HG02943 (cell line): Measurements from ENCODE around the gene PRADC1.

Experiments
- ATAC-seq: cut with Tn5 transposase; IDR thresholded peaks from one replicate; pipeline ENCODE4 v1.9.1; 2021; ENCODE audit warnings: mild to moderate bottlenecking, low read depth, moderate library complexity; ENCODE audit not compliant: unreplicated experiment

The PRADC1 gene

DNA sequence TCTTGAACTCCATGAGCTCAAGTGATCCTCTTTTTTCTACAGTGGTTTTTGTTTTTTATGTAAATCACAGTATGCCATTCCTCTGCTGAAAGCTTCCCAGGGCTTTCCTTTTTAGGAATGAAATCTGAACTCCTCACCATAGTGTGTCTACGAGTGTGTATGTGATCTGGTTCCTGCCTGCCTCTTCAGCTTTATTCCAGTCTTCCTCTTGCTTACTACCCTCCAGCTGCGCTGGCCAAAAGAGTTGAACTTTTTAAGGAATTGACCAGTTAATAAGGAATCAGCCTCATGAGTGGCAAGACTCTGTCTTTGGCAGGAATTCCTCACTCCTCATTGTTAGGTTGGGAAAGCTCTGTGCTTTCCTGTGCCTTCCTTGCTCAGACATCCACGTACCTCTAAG is 5.1 kb upstream of the PRADC1 start:
- ATAC-seq, result no peak

- no peak for ATAC-seq
Observed at GRCh38 chr2:73237168-73237567, 4.1 kb upstream of the PRADC1 start.

GRCh38 chr2:73235315-73236028 is 2.4 kb upstream of the PRADC1 start:
- ATAC-seq, result no peak

DNA sequence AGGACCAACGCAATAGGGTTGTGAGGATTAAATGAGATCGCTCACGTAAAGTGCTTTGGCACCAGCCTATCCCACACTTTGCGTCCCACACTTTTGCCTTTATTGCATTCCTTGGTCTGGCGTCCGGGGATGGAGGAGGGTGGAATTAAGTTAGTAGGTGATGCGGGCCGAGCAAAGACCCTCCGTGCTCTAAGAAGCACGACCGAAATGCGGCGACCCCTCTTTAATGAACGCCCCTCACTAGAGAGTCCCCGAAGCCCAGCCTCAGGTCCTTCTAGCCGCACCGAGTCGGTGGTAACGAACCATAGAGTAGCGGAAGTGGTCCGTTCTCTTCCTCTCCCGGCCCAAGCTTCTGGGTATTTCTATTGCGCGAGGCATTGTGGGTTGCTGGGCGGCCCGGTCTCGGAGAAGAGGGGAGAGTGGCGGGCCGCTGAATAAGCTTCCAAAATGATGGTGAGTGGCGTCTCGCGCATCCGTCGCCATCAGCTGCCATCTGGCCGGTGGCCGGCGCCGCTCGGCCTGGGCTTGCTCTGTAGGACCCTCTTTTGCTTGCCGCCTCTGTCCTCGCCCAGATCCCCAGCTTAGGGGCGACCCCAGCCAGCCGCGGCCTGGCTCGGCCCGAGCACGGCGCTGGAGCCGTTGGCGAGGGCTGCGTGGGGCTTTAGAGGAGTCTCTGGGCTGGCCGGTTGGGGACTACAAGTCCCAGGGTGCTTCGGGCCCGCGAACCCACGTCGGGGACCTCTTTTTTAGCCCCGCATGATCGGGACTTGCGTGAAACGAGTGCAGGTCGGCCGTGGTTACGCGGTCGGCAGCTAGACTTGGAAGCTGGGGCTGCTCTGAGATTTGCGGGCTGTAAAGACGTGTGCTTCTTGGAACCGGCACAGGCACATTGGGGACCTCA is 1.1 kb upstream of the PRADC1 start, which contains the start of gene CCT7:
Gene CCT7 (plus strand): TSS at position 377 of the 901 bp plus-strand sequence. CDS start 71 bp downstream, at position 448.
- ATAC-seq, result peak; percentile 55

GRCh38 chr2:73232403-73233153 is 461 bp downstream of the PRADC1 start:
- peak; percentile 4 for ATAC-seq

- ATAC-seq, result no peak
Observed at GRCh38 chr2:73228631-73229030, 4.4 kb downstream of the PRADC1 start.

GRCh38 chr2:73227086-73227485 is 6.0 kb downstream of the PRADC1 start:
- ATAC-seq, result no peak

DNA sequence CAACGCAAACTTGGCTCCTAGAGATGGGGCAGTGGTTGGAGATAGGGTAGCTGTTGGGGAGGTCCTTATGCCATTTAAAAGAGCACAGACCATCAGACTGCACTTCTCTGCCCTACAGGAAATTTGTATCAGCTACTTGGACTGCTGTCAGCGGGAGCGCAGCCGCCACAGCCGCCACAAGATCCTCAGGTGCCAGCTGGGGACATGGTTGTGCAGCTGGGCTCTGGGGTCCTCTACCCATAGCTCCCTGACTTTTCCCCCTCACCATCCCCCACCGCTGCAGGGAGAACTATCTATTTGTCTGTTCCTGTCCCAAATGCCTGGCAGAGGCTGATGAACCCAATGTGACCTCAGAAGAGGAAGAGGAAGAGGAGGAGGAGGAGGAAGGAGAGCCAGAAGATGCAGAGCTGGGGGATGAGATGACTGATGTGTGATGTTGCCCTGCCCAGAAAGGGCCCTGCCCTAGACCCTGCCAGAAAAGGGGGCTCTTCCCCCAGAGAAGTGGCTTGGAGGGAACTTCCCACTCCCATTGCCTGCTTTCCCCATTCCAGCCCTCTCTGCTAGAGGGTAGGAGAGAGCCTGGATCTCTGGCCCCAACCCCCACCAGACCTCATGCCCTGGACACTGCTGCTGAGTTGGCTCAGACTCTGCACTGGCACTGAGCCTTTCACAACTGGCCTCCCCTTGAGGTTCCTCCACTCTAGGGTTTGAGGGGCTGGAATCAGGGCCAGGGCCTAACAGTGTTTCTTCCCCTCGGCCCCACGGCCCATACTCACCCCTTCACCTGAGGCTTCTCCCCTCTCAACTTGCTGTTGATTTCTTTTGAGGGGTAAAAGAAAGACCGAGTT is 7.3 kb downstream of the PRADC1 start:
- no peak for ATAC-seq

GRCh38 chr2:73223821-73224220 is 9.2 kb downstream of the PRADC1 start:
- no peak for ATAC-seq

DNA sequence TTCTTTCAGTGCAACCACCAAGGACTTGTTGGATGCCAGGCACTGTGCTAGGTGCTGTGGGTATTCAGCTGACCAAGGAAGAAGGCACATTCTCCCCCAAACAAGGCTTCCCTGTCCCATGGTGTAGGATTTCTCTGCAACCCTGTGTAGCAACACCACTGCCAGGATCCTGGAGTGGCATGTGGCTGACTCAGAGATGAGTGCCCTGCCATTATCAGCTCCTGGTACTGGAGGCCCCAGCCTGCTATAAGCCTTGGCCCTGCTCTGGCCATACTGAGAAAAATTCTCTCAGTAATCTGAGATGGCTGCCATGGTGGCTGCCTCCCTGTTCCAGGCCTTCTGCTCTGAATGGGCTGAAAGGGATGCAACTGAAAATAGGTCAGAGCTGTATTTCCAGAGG is 14.7 kb downstream of the PRADC1 start:
- no peak for ATAC-seq

DNA sequence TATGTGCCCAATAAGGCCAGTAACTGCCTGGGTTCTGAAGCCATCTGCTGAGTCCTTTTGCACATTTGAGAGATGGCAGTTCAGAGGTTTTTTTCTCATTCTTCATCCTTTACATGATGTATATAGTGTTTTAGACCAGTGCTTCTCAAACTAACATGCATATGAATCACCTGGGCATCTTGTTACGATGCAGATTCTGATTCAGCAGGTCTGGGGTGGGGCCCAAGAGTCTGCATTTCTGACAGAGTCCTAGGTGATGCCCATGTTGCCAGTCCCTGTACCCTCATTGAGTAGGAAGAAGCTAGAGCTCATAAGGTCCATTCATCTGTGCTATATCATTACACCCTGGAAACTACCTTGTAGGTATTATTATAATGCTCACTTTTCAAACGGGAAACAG is 15.2 kb downstream of the PRADC1 start:
- ATAC-seq, result no peak

- ATAC-seq, result no peak
Observed at GRCh38 chr2:73217160-73217559, 15.9 kb downstream of the PRADC1 start.

- no peak for ATAC-seq
Observed at GRCh38 chr2:73215254-73215653, 17.8 kb downstream of the PRADC1 start.

- ATAC-seq, result peak; percentile 90
Observed at GRCh38 chr2:73214120-73215035, 18.7 kb downstream of the PRADC1 start, which contains the start of gene SMYD5. Gene SMYD5, plus strand, starts transcription at chr2:73214245. Its CDS starts 22 bp downstream, at chr2:73214267.

GRCh38 chr2:73212448-73213176 is 20.4 kb downstream of the PRADC1 start:
- ATAC-seq, result peak; percentile 65

GRCh38 chr2:73212098-73212447 is 21.0 kb downstream of the PRADC1 start:
- ATAC-seq, result no peak

GRCh38 chr2:73210696-73211095 is 22.3 kb downstream of the PRADC1 start:
- ATAC-seq, result no peak

- ATAC-seq, result no peak
Observed at GRCh38 chr2:73210019-73210418, 23.0 kb downstream of the PRADC1 start.
